CD4-positive, alpha-beta T cell (primary cell): ENCODE data around the gene JAZF1. TPM values are rescaled to one million over a fixed set of nuclear protein-coding genes. Genes with fewer than 3 reads are reported as not detected.

Source experiments
- ATAC-seq: fragments of 200-7000 bp; cut with Tn5 transposase; one replicate; pipeline ENCODE4 v1.10.0; 2022; ENCODE audit warnings: mild to moderate bottlenecking; ENCODE audit not compliant: poor library complexity
- CTCF ChIA-PET: fragments of 350-600 bp; sonication (Branson Sonifier 250); formaldehyde crosslinking; loops from one replicate; lab custom pipeline; 2021; ENCODE audit warnings: antibody characterized with exemption, inconsistent platforms; lab: Charles Lee
- POLR2A ChIA-PET: fragments of 350-600 bp; sonication (Branson Sonifier 250); formaldehyde crosslinking; loops from one replicate; lab custom pipeline; 2021; ENCODE audit warnings: antibody characterized with exemption, inconsistent platforms; lab: Charles Lee
- DNase-seq, 14 experiments: peaks; one replicate each; pipeline ENCODE4 v3.0.0-alpha.2; 2013 to 2020; ENCODE audit warnings: mixed read lengths in 2 of 14
- H3K27ac ChIP-seq, 2 donors: one replicate each; pipeline versions ENCODE4 v1.5.1 to v1.7.0; 2013; ENCODE audit warnings: low read length in 2 of 2, low read depth in 1 of 2, mild to moderate bottlenecking in 1 of 2
- H3K27me3 ChIP-seq, 2 experiments: 1 replicate in 1 of 2; 2 replicates in 1 of 2; pipeline versions ENCODE4 v1.6.1 to v1.7.0; 2013; ENCODE audit warnings: low read length in 2 of 2, control low read depth in 1 of 2, mild to moderate bottlenecking in 1 of 2, moderate library complexity in 1 of 2; ENCODE audit not compliant: insufficient read depth in 2 of 2, control insufficient read depth in 1 of 2
- H3K36me3 ChIP-seq: one replicate; pipeline ENCODE4 v1.6.1; 2013; ENCODE audit warnings: low read length, control low read depth; ENCODE audit not compliant: insufficient read depth
- H3K4me1 ChIP-seq: one replicate; pipeline ENCODE4 v1.6.1; 2013; ENCODE audit warnings: low read length, control low read depth; ENCODE audit not compliant: insufficient read depth
- H3K4me3 ChIP-seq: one replicate; pipeline ENCODE4 v1.5.1; 2013; ENCODE audit warnings: mild to moderate bottlenecking, low read length, moderate library complexity
- H3K9me3 ChIP-seq, 2 experiments: 1 replicate in 1 of 2; 2 replicates in 1 of 2; pipeline versions ENCODE4 v1.6.1 to v1.7.0; 2013; ENCODE audit warnings: low read length in 2 of 2, mild to moderate bottlenecking in 2 of 2, control low read depth in 1 of 2, moderate library complexity in 1 of 2; ENCODE audit not compliant: control insufficient read depth in 1 of 2, insufficient read depth in 1 of 2
- H3K27ac Mint-ChIP-seq: one replicate; pipeline ENCODE4 v1.8.0; 2020; ENCODE audit warnings: mixed read lengths
- H3K27me3 Mint-ChIP-seq: one replicate; pipeline ENCODE4 v1.8.0; 2021; ENCODE audit warnings: mixed read lengths
- H3K36me3 Mint-ChIP-seq: one replicate; pipeline ENCODE4 v1.8.0; 2021; ENCODE audit warnings: low read depth, mixed read lengths
- H3K4me1 Mint-ChIP-seq: one replicate; pipeline ENCODE4 v1.8.0; 2021; ENCODE audit warnings: low read depth, mixed read lengths
- H3K4me3 Mint-ChIP-seq: one replicate; pipeline ENCODE4 v1.8.0; 2020; ENCODE audit warnings: mild to moderate bottlenecking, mixed read lengths
- H3K9me3 Mint-ChIP-seq: one replicate; pipeline ENCODE4 v1.8.0; 2020; ENCODE audit warnings: mixed read lengths
- CTCF ChIP-seq: fragments of 200-600 bp; IDR thresholded peaks from one replicate; pipeline ENCODE4 v1.8.0; 2022; ENCODE audit warnings: antibody characterized with exemption, mild to moderate bottlenecking
- intact Hi-C, 2 experiments: fragments of 100-400 bp; cut with DNase I in 1 of 2; cut with micrococcal nuclease in 1 of 2; formaldehyde crosslinking; loops; one replicate each; pipeline versions ENCODE4 v1.15.1 to v1.9.0; 2023 to 2025; cut with DNase I, micrococcal nuclease
- total RNA-seq, 174 experiments: library from RNA in 2 of 174; stranded (reverse) in 2 of 174; gene quantifications; one replicate each; pipeline ENCODE4 v1.2.3 and lab custom pipeline; 2021 to 2026

Gene JAZF1
- total RNA-seq, 2 experiments from 2014 or later, result 9.9 to 11.1 TPM

GRCh38 chr7:28144266-28144665, 36.3 kb downstream of the JAZF1 start:
- intact Hi-C loops, result no loop called here
- H3K27me3 Mint-ChIP-seq, result no peaks in the 10 kb centered on the region
- H3K4me1 ChIP-seq, result no peaks in the 10 kb centered on the region
- TF ChIP-seq CTCF, result no peak
- no peaks in the 10 kb centered on the region for H3K9me3 Mint-ChIP-seq
- no peaks in the 10 kb centered on the region for H3K36me3 Mint-ChIP-seq
- no peaks in the 10 kb centered on the region for H3K27me3 ChIP-seq
- H3K27ac Mint-ChIP-seq, result no peak overlapping the region
- no peaks in the 10 kb centered on the region for H3K9me3 ChIP-seq
- H3K4me3 ChIP-seq, result no peak overlapping the region
- ChIA-PET POLR2A (no interaction called here), CTCF (no interaction called here)
- H3K27ac ChIP-seq, result no peak overlapping the region
- no peak for ATAC-seq
- H3K4me1 Mint-ChIP-seq, result no peaks in the 10 kb centered on the region
- no peaks in the 10 kb centered on the region for H3K36me3 ChIP-seq
- H3K4me3 Mint-ChIP-seq, result no peak overlapping the region
- DNase-seq, result no peak

GRCh38 chr7:28142650-28143049, 37.9 kb downstream of the JAZF1 start:
- TF ChIP-seq CTCF, result no peak
- Mint-ChIP-seq H3K4me3 (no peak overlapping the region), H3K27ac (no peak overlapping the region), H3K36me3 (no peaks in the 10 kb centered on the region), H3K4me1 (no peaks in the 10 kb centered on the region), H3K27me3 (no peaks in the 10 kb centered on the region), H3K9me3 (no peaks in the 10 kb centered on the region)
- no peaks in the 10 kb centered on the region for H3K36me3 ChIP-seq
- POLR2A ChIA-PET, result no interaction called here
- no peak for ATAC-seq
- CTCF ChIA-PET, result no interaction called here
- intact Hi-C loops, result loop anchor here in 1 of 2 experiments (2.0 kb wide), 1 partner anchor 130 kb away; no protein-coding TSS in a partner anchor
- DNase-seq, result no peak
- H3K27ac ChIP-seq, result no peak overlapping the region
- no peaks in the 10 kb centered on the region for H3K9me3 ChIP-seq
- no peaks in the 10 kb centered on the region for H3K27me3 ChIP-seq
- H3K4me1 ChIP-seq, result no peaks in the 10 kb centered on the region
- no peak overlapping the region for H3K4me3 ChIP-seq

GRCh38 chr7:28140979-28141378, 39.6 kb downstream of the JAZF1 start:
- Histone ChIP-seq H3K9me3 (no peaks in the 10 kb centered on the region), H3K36me3 (no peaks in the 10 kb centered on the region), H3K27me3 (no peaks in the 10 kb centered on the region), H3K4me3 (no peak overlapping the region), H3K4me1 (peaks cover 10% of the 10 kb centered on the region), H3K27ac (no peak overlapping the region)
- Mint-ChIP-seq H3K36me3 (no peaks in the 10 kb centered on the region), H3K27ac (no peak overlapping the region), H3K4me3 (no peak overlapping the region), H3K9me3 (no peaks in the 10 kb centered on the region), H3K27me3 (no peaks in the 10 kb centered on the region), H3K4me1 (peaks cover 7% of the 10 kb centered on the region)
- DNase-seq, result no peak
- ChIA-PET CTCF (no interaction called here), POLR2A (no interaction called here)
- intact Hi-C loops, result no loop called here
- TF ChIP-seq CTCF, result no peak
- ATAC-seq, result no peak
